Measurements from ENCODE around the gene PTPRT. TPM values are rescaled to one million over a fixed set of nuclear protein-coding genes. Genes with fewer than 3 reads are reported as not detected.

The PTPRT gene
- total RNA-seq, 1 experiment from 2014 or later: not detected

GRCh38 chr20:43092386-43093088 is 97.2 kb downstream of the PTPRT start:
- intact Hi-C loops (cut with micrococcal nuclease; ENCODE audit: unreplicated experiment): no loop called here
- H3K27ac ChIP-seq (ENCODE audit: low read depth, low read length, poor library complexity, severe bottlenecking): no peak overlapping the region
- H3K27me3 ChIP-seq (replicated peaks; ENCODE audit: insufficient read depth, low read depth, low read length, poor library complexity): peaks cover 6% of the 10 kb centered on the region
- H3K4me1 ChIP-seq (ENCODE audit: insufficient read depth, low read length, poor library complexity, severe bottlenecking): no peaks in the 10 kb centered on the region
- H3K36me3 ChIP-seq (ENCODE audit: insufficient read depth, low read length, poor library complexity, severe bottlenecking): no peaks in the 10 kb centered on the region
- CTCF ChIA-PET: no interaction called here
- TF ChIP-seq EZH2 (IDR thresholded peaks at IDR 0.05; ENCODE audit: borderline replicate concordance, low read depth, low read length, poor library complexity, severe bottlenecking): no peak
- TF ChIP-seq CTCF (conservative IDR thresholded peaks at IDR 0.05; ENCODE audit: low read depth, low read length): no peak
- no peaks in the 10 kb centered on the region for H3K9me3 ChIP-seq (ENCODE audit: low read depth, low read length, poor library complexity, severe bottlenecking)
- POLR2A ChIA-PET (ENCODE audit: low non-redundant PET): no interaction called here
- BruUV-seq (replicated peaks): no TSS peak
- no peak for DNase-seq (ENCODE audit: low spot score)
- no peak overlapping the region for H3K4me3 ChIP-seq (ENCODE audit: low read depth, low read length, poor library complexity, severe bottlenecking)

GRCh38 chr20:43068482-43068881 is 121.2 kb downstream of the PTPRT start:
- POLR2A ChIA-PET (ENCODE audit: low non-redundant PET): interaction anchor here (0.8 kb wide), 1 partner anchor 84 kb away, joined by 3 read pairs; no protein-coding TSS in a partner anchor
- intact Hi-C loops (cut with micrococcal nuclease; ENCODE audit: unreplicated experiment): no loop called here
- TF ChIP-seq EZH2 (IDR thresholded peaks at IDR 0.05; ENCODE audit: borderline replicate concordance, low read depth, low read length, poor library complexity, severe bottlenecking) (no peak), CTCF (conservative IDR thresholded peaks at IDR 0.05; ENCODE audit: low read depth, low read length) (no peak)
- no peak for DNase-seq (ENCODE audit: low spot score)
- H3K36me3 ChIP-seq (ENCODE audit: insufficient read depth, low read length, poor library complexity, severe bottlenecking): no peaks in the 10 kb centered on the region
- no peak overlapping the region for H3K27ac ChIP-seq (ENCODE audit: low read depth, low read length, poor library complexity, severe bottlenecking)
- no peaks in the 10 kb centered on the region for H3K4me1 ChIP-seq (ENCODE audit: insufficient read depth, low read length, poor library complexity, severe bottlenecking)
- H3K4me3 ChIP-seq (ENCODE audit: low read depth, low read length, poor library complexity, severe bottlenecking): no peak overlapping the region
- H3K9me3 ChIP-seq (ENCODE audit: low read depth, low read length, poor library complexity, severe bottlenecking): no peaks in the 10 kb centered on the region
- no TSS peak for BruUV-seq (replicated peaks)
- CTCF ChIA-PET: no interaction called here
- no peaks in the 10 kb centered on the region for H3K27me3 ChIP-seq (replicated peaks; ENCODE audit: insufficient read depth, low read depth, low read length, poor library complexity)

- no peak overlapping the region for H3K4me3 ChIP-seq (ENCODE audit: low read depth, low read length, poor library complexity, severe bottlenecking)
- no peaks in the 10 kb centered on the region for H3K4me1 ChIP-seq (ENCODE audit: insufficient read depth, low read length, poor library complexity, severe bottlenecking)
- H3K9me3 ChIP-seq (ENCODE audit: low read depth, low read length, poor library complexity, severe bottlenecking): no peaks in the 10 kb centered on the region
- no peak for DNase-seq (ENCODE audit: low spot score)
- no peaks in the 10 kb centered on the region for H3K36me3 ChIP-seq (ENCODE audit: insufficient read depth, low read length, poor library complexity, severe bottlenecking)
- peaks cover 14% of the 10 kb centered on the region for H3K27me3 ChIP-seq (replicated peaks; ENCODE audit: insufficient read depth, low read depth, low read length, poor library complexity)
- TF ChIP-seq EZH2 (IDR thresholded peaks at IDR 0.05; ENCODE audit: borderline replicate concordance, low read depth, low read length, poor library complexity, severe bottlenecking) (no peak), CTCF (conservative IDR thresholded peaks at IDR 0.05; ENCODE audit: low read depth, low read length) (no peak)
- ChIA-PET CTCF (no interaction called here), POLR2A (ENCODE audit: low non-redundant PET) (no interaction called here)
- intact Hi-C loops (cut with micrococcal nuclease; ENCODE audit: unreplicated experiment): no loop called here
- no TSS peak for BruUV-seq (replicated peaks)
- H3K27ac ChIP-seq (ENCODE audit: low read depth, low read length, poor library complexity, severe bottlenecking): no peak overlapping the region
Observed at GRCh38 chr20:43066125-43066524, 123.6 kb downstream of the PTPRT start.
